ENCODE results near the gene FAM200B.

GRCh38 chr4:15695240-15695699 is 13.6 kb downstream of the FAM200B start:
- TF ChIP-seq CTCF (optimal IDR thresholded peaks at IDR 0.05 in 1 of 3, IDR thresholded peaks at IDR 0.05 in 1 of 3, conservative IDR thresholded peaks at IDR 0.05 in 1 of 3; ENCODE audit: extremely low read depth in 1 of 3, insufficient read depth in 2 of 3, low read length in 3 of 3): no peak
- no peak for TF ChIP-seq EZH2 (IDR thresholded peaks at IDR 0.05; ENCODE audit: low read length)

All from keratinocyte (primary cell).